SW480 (cell line): ENCODE data around the gene ADNP.

ENCODE experiments used
- DNase-seq: peaks from one replicate; pipeline ENCODE4 v3.0.0-alpha.2; 2016; ENCODE audit warnings: low spot score

Gene ADNP

DNA sequence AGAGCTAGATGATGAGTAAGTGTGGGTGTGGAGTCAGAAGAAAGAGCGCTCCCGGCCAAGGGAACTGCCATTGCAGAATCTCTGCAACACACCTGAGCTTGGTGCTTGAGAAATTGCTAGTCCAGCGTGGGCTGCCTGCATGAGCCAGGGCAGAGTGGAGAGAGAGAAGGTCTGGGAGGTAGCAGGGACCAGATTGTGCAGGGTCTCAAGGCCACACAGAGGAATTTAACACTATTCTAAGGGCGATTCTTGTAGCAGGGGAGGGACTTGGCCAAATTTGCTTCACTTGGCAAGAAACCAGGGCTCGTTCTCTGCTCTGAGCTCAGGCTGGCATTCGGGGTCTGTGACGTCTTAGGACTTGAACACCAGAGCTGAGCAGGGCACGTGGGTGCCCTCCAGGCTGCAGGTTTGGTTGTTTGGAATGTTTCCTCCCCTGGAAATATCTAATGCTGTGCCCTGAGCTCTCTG lies 82.9 kb downstream of the ADNP start:
- no peak for DNase-seq

DNA sequence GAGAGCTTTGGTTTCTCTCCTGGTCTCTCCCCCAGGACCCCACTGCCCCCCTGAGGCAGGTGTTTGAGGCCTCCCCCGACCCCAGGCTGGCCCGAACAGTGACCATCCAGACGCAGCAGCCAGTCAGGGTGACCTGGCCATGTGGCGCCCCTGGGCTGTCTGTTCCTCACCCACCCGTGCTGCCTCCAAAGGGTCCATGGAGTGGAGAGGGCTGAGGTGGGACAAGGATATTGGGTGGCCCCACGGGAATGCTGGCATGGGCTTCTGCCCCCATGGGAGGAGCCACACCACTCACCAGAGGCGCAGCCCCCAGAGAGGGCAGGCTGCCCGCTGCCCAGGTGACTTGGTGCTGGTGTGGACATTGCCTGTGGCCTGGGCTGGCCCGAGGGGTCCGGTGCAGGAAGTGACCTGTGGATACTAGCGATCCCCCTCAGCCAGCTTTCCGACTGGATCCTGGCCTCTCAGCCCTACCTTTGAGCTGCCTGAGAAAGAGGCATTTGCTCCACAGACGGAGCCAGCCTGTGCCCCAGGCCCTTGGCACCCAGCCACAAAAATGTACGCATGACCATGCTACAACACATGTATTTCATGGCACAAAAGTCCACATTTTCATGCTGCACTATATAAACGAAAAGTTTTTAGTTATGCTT lies 85.5 kb downstream of the ADNP start:
- no peak for DNase-seq

DNA sequence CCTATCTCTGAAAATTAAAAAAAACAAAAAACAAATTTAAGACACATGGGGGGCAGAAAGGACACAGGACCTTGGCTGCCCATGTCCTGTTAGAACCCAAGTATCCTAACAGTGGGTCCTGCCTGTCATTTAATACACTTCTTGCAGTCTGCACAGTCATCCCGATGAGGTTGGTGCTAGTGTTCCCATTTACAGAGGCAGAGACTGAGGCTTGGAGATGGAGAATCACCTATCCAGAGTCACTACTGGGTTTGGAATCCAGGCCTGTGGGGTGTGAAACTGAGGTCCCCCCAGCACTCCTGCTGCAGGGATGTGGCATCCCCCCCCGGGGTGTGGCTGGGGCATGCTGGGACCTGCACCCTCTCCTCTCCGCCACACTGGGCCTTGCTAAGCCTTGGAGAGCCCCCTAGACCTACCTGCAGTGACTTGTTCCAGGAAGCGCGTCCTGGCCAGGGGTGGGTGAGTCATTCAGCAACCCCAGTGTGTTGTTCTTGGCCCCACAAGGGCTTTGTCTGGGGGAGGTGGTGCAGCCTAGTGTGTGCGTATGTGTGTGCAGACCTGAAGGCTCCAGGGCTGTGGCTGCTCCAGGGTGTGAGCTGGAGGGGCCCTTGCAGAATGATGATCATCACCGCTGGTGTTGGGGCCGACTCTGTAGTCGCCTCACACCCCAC lies 86.7 kb downstream of the ADNP start:
- peak; percentile 35 for DNase-seq

DNA sequence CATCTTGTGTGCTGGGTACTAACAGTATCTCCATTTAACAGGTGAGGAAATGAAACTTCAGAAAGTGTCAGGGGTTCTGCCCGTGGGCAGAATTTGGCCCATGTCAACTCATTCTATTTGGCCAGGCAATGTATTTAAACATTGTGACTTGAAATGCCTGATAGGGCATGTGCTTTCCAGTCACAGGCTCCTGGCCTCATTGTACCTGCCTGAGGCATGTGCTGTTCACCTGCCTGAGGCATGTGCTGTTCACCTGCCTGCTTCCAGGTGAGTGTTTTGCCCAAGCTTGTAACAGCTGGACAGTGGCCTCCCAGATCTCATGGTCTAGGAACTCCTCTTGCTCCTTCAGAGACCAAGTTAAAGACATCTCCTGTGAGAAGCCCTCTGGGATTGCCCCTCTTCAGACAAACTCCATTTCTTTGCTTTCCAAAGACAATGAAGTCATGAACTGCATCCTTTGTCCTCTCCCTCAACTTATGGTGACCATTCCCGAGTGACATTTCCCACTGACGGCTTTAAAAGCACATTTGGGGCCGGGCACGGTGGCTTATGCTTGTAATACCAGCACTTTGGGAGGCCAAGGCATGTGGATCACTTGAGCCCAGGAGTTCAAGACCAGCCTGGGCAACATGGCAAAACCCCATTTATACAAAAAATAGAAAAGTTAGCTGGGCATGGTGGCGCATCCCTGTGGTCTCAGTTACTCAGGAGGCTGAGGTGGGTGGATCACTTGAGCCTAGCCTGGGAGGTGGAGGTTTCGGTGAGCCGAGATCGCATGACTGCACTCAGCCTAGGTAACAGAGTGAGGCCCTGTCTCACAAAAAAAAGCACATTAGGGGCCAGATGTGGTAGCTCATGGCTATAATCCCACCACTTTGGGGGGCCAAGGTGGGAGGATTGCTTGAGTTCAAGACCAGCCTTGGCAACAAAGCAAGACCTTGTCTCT lies 87.6 kb downstream of the ADNP start:
- DNase-seq, result no peak

DNA sequence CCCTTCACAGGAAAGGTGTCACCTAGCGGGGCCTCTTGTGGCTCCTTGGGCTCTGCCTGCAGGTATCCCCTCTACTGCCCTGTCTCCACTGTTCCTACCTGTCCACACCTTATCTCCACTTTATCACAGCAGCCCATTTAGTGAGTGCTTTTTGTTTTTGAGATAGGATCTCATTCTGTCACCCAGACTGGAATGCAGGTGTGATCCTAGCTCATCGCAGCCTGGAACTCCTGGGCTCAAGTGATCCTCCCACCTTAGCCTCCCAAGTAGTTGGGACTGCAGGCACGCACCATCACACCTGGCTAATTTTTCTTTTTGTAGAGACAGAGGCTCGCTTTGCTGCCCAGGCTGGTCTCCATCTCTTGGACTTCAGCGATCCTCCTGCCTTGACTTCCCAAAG lies 88.4 kb downstream of the ADNP start:
- DNase-seq, result no peak
